Nephron (organoid): ENCODE measurements around the gene TSHZ3.

Source experiments
- H3K27ac Mint-ChIP-seq, 3 experiments: 2 replicates each; pipeline ENCODE4 v1.8.0; 2020; ENCODE audit warnings: mixed read lengths in 3 of 3, mild to moderate bottlenecking in 2 of 3, moderate library complexity in 1 of 3
- H3K27me3 Mint-ChIP-seq: 2 replicates; pipeline ENCODE4 v1.8.0; 2021; ENCODE audit warnings: low read depth, mild to moderate bottlenecking, moderate library complexity, mixed read lengths
- H3K36me3 Mint-ChIP-seq: 2 replicates; pipeline ENCODE4 v1.8.0; 2020; ENCODE audit warnings: low read depth, mixed read lengths
- H3K4me1 Mint-ChIP-seq: 2 replicates; pipeline ENCODE4 v1.8.0; 2020; ENCODE audit warnings: mixed read lengths
- H3K4me3 Mint-ChIP-seq, 3 experiments: 2 replicates each; pipeline ENCODE4 v1.8.0; 2020; ENCODE audit warnings: mild to moderate bottlenecking in 3 of 3, mixed read lengths in 3 of 3, moderate library complexity in 2 of 3
- H3K9me3 Mint-ChIP-seq: 2 replicates; pipeline ENCODE4 v1.8.0; 2020; ENCODE audit warnings: mixed read lengths
- CTCF ChIP-seq, 3 experiments: fragments of 200-600 bp; sonication (generic); IDR thresholded peaks; one replicate each; pipeline ENCODE4 v1.5.0; 2021; ENCODE audit warnings: antibody characterized with exemption in 3 of 3; ENCODE audit not compliant: unreplicated experiment in 3 of 3

TSHZ3 gene

DNA sequence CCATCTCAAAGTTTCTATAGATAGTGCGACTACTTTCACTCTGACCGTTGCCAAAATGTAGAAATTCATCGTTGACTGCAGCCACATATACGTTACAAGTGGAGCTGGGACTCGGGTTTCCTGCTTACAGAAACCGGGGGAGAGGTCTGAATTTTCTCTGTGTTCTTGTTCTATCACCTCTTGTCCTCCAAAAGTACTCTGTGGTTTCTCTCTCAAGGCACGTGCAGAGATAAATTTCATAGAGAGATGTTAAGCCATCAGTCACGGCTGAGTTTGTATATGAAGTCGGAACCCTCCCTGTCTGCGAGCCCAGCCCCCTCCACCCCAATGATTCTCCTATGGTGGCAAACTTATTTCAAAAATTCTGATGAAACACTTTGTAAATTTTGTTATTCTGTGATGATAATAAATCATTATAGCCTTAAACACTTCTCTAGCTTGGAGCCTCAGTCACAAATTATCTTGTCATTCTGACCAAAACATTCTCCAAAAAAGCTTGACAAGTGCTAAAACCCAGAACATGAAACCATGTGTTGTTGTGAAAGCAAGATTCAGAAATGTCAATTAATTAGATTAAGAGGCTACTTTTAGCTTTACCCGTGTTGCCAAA, 87.5 kb downstream of the TSHZ3 start:
- H3K27me3 Mint-ChIP-seq: peaks cover 14% of the 10 kb centered on the region
- no peak for TF ChIP-seq CTCF (IDR thresholded peaks at IDR 0.05; ENCODE audit: unreplicated experiment in 3 of 3)
- peak overlapping the region in 2 of 3 experiments; percentile 29 to 56 for H3K4me3 Mint-ChIP-seq
- H3K9me3 Mint-ChIP-seq: no peaks in the 10 kb centered on the region
- peak overlapping the region; percentile 75 to 94 (median 93) for H3K27ac Mint-ChIP-seq
- no peaks in the 10 kb centered on the region for H3K36me3 Mint-ChIP-seq
- peaks cover 61% of the 10 kb centered on the region for H3K4me1 Mint-ChIP-seq

DNA sequence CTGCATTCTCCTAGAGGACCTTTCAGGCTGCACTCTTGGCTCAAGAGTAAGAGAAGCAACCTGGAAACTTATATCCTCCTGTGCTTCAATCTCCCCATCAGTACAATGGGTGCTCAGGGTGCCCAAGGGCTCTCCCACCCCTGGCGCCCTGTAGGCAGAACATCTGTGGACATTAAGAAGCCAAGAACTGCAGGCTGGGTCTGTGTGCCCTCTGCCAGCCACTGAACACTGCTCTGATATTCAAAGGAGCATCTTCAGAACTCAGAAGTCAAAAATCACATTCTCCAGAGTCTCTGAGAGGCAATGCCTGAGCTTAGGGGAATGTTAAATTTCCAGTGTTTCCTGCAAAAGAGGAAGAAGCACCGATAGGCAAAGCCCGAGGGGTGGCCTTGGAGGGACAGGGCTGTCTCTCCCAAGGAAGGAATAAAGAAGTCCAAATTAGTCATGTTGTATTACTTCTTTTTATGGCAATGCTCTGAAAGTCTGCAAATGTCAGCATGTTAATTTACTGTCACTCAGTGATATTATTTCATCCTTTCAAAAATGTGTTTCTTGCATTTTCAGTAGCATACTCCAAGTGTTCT, 88.1 kb downstream of the TSHZ3 start:
- no peaks in the 10 kb centered on the region for H3K36me3 Mint-ChIP-seq
- peak overlapping the region; percentile 75 to 94 (median 93) for H3K27ac Mint-ChIP-seq
- TF ChIP-seq CTCF (IDR thresholded peaks at IDR 0.05; ENCODE audit: unreplicated experiment in 3 of 3): no peak
- H3K27me3 Mint-ChIP-seq: peaks cover 14% of the 10 kb centered on the region
- H3K4me3 Mint-ChIP-seq: peak overlapping the region in 2 of 3 experiments; percentile 29 to 56
- H3K4me1 Mint-ChIP-seq: peaks cover 67% of the 10 kb centered on the region
- H3K9me3 Mint-ChIP-seq: no peaks in the 10 kb centered on the region

- peak overlapping the region in 1 of 3 experiments; percentile 26 for H3K27ac Mint-ChIP-seq
- no peaks in the 10 kb centered on the region for H3K36me3 Mint-ChIP-seq
These were observed 88.9 kb downstream of the TSHZ3 start for GRCh38 chr19:31260171-31260933.

DNA sequence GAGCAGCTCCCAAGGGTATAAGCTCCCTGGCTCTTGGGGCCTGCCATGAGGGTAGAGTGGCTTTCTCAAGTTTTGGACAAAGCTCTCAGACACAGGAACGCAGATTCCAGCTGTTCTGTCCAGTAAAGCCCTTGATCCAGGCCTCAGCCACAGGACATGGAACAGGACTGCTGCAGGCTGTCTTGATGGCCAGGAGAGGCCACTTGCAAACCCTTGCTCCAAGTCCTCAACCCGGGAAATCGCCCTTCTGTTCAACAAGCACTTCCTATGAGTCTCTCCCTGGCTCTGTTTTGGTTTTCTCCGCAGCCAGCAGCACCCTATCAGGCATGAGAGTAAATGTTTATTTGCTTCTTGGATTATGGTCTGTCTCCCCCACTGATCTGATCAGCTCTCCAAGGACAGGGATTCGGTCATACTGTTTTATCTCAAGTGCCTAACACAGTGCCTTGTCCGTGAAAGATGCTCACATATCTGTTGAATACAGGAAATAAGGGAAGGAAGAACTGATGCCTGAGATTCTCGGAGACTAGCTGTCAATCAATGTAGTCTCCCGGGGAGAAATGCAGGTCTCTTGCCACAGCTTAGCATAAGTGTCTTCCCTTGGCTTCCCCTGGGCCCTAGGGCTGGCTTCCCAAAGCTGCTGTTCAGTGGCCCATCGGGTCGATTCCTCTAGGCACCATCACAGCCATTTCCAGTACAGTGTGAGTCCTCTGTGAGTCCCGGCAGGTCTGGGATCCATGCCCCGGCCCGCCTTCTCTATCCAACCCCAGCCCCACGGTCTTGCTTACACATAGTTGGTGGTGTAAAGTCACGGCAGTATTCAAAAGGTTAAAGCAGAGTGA, 90.8 kb downstream of the TSHZ3 start:
- peaks cover 14% of the 10 kb centered on the region for H3K27me3 Mint-ChIP-seq
- H3K4me3 Mint-ChIP-seq: no peak overlapping the region
- no peaks in the 10 kb centered on the region for H3K9me3 Mint-ChIP-seq
- TF ChIP-seq CTCF (IDR thresholded peaks at IDR 0.05; ENCODE audit: unreplicated experiment in 3 of 3): no peak
- H3K4me1 Mint-ChIP-seq: peaks cover 83% of the 10 kb centered on the region
- H3K36me3 Mint-ChIP-seq: no peaks in the 10 kb centered on the region
- peak overlapping the region in 2 of 3 experiments; percentile 65 to 78 for H3K27ac Mint-ChIP-seq

More at GRCh38 chr19:31260171-31260933, 88.9 kb downstream of the TSHZ3 start:
- Mint-ChIP-seq H3K4me1 (peaks cover 72% of the 10 kb centered on the region), H3K9me3 (no peaks in the 10 kb centered on the region), H3K4me3 (no peak overlapping the region), H3K27me3 (peaks cover 14% of the 10 kb centered on the region)
- TF ChIP-seq CTCF (IDR thresholded peaks at IDR 0.05; ENCODE audit: unreplicated experiment in 3 of 3): no peak

DNA sequence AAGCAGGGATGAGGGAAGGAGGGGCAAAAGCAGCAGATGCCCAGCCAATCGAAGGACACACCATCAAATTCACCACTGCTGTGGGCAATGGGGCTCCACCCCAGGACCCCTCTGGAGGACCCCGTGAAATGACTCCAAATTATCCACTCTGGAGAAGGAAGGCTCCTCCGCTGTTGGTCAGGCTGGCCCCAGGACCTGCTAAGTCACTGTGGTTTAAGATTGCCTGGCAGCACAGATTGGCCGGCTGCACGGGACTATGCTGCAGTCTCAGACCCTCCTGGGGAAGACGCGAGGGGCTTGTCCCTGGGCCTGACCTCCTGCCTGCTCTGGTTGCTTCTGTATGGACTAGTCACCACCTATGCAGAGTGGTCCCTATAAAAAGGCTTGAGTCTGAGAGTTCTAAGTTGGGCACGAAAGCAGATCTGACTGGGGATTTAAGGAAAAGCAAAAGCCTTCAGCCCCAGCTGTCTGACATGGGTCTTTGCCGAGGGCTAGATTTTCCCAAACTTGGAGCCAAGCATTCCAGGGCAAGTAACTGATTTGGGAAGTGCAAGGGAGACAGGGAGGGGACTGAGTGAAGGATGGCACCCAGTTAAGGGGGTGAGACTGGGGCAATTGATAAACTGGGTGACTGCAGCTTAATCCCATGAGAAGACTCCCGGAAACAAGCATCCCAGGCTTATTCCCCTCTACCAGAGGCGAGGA, 91.7 kb downstream of the TSHZ3 start:
- Mint-ChIP-seq H3K4me1 (peaks cover 85% of the 10 kb centered on the region), H3K27ac (peak overlapping the region; percentile 65 to 78 (median 75)), H3K27me3 (peaks cover 14% of the 10 kb centered on the region), H3K9me3 (no peaks in the 10 kb centered on the region), H3K4me3 (peak overlapping the region in 1 of 3 experiments; percentile 14), H3K36me3 (no peaks in the 10 kb centered on the region)
- TF ChIP-seq CTCF (IDR thresholded peaks at IDR 0.05; ENCODE audit: unreplicated experiment in 3 of 3): no peak
